Smooth muscle cell (in vitro differentiated cells): ENCODE measurements around the gene PSMA7. TPM values are rescaled to one million over a fixed set of nuclear protein-coding genes. Genes with fewer than 3 reads are reported as not detected.
A peak's percentile ranks its signal among the peaks of the same experiment; 100 is the strongest.

Experiments
- DNase-seq: peaks from one replicate; lab custom pipeline; 2025; ENCODE audit not compliant: unreplicated experiment; lab: John Stamatoyannopoulos, UW
- H2AFZ ChIP-seq: fragments of 200-600 bp; sonication (generic); 2 replicates; pipeline ENCODE4 v1.6.0; 2016; ENCODE audit warnings: antibody characterized with exemption, low read depth, mild to moderate bottlenecking
- H3F3A ChIP-seq: fragments of 200-600 bp; sonication (generic); 2 replicates; pipeline ENCODE4 v1.6.0; 2017; ENCODE audit warnings: antibody characterized with exemption, low read depth
- H3K27ac ChIP-seq: fragments of 200-600 bp; sonication (generic); 2 replicates; pipeline ENCODE4 v1.5.1; 2016; ENCODE audit warnings: low read depth, mild to moderate bottlenecking
- H3K27me3 ChIP-seq: fragments of 200-600 bp; sonication (generic); 2 replicates; pipeline ENCODE4 v1.6.1; 2016; ENCODE audit warnings: low read depth, mild to moderate bottlenecking
- H3K36me3 ChIP-seq: fragments of 200-600 bp; sonication (generic); 2 replicates; pipeline ENCODE4 v1.5.1; 2016; ENCODE audit warnings: low read depth
- H3K4me1 ChIP-seq: fragments of 200-600 bp; sonication (generic); 2 replicates; pipeline ENCODE4 v1.5.1; 2016; ENCODE audit warnings: low read depth
- H3K4me2 ChIP-seq: fragments of 200-600 bp; sonication (generic); 2 replicates; pipeline ENCODE4 v1.6.0; 2016; ENCODE audit warnings: mild to moderate bottlenecking
- H3K4me3 ChIP-seq: fragments of 200-600 bp; sonication (generic); 2 replicates; pipeline ENCODE4 v1.5.1; 2016; ENCODE audit warnings: mild to moderate bottlenecking
- H3K79me2 ChIP-seq: fragments of 200-600 bp; sonication (generic); 2 replicates; pipeline ENCODE4 v1.6.0; 2016; ENCODE audit warnings: low read depth, mild to moderate bottlenecking
- H3K9ac ChIP-seq: fragments of 200-600 bp; sonication (generic); 2 replicates; pipeline ENCODE4 v1.6.0; 2016; ENCODE audit warnings: low read depth
- H3K9me3 ChIP-seq: fragments of 200-600 bp; sonication (generic); replicated peaks from 2 replicates; pipeline ENCODE4 v1.5.1; 2016; ENCODE audit warnings: low read depth
- H4K20me1 ChIP-seq: fragments of 200-600 bp; sonication (generic); 2 replicates; pipeline ENCODE4 v1.6.0; 2016; ENCODE audit warnings: low read depth
- CTCF ChIP-seq: fragments of 200-600 bp; sonication (generic); IDR thresholded peaks from 2 replicates; pipeline ENCODE4 v1.5.1; 2017; ENCODE audit warnings: borderline replicate concordance, mild to moderate bottlenecking, antibody characterized with exemption; ENCODE audit not compliant: insufficient read depth, poor library complexity, severe bottlenecking
- WGBS: methylation state at CpG from one replicate; pipeline ENCODE4 v1.1.7; 2016; ENCODE audit warnings: low lambda C conversion rate; 5-methylcytosine and 5-hydroxymethylcytosine counted together
- polyA plus RNA-seq: library from polyadenylated mRNA; unstranded; fragments of >200 nt; fragmentation: Nextera tagmentation; extraction: Ambion mirVana; gene quantifications from 2 replicates; pipeline ENCODE4 v1.2.1, GENCODE V29; 2016
- total RNA-seq: library from RNA; depleted of rRNA; stranded (reverse); fragments of >200 nt; gene quantifications from 2 replicates; pipeline ENCODE4 v1.2.3, GENCODE V29; 2014

PSMA7 gene
- total RNA-seq (297 and 376 TPM in 2 replicates), polyA plus RNA-seq (461 and 473 TPM in 2 replicates)

DNA sequence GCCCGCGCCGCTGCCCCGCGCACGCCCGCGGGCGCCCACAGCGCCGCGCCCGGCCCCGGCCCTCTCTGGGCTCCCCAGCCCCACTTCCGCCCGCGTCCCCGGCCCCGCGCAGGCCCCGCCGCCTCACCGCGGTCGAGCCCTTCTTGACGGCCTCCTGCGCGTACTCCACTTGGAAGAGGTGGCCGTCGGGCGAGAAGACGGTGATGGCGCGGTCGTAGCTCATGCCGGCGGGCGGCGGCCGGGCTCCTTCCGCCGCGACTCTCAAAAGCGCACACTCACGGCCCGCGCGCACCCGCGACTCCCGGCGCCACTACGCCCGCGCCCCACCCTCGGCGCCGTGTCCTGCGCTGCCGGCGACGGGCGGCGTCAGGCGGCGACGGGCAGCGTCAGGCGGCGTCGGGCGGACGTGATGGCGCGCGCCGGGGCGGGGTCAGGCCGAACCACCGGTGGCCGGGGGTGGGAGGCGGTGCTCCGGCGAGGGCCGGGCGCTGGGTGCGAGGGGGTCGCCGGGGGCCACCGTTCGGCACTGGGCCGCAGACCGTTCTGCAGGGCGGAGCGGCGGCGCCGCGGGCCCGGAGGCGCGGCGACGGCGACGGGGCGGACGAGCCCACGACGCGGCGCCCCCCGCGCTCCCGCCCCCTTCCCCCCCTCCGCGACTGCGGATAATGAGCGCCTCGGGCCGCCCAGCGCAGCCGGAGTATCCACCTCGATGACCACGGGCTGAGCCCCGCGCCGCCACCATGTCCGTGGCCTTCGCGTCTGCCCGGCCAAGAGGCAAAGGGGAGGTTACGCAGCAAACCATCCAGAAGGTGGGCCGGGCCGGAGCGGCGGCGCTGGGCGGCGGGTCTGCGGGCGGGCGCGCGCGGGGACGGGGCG is at the start of gene PSMA7, which contains the start of gene SS18L1:
PSMA7 (minus strand) TSS at position 314 of the 876 bp plus-strand sequence; CDS start at position 223, 91 bp downstream.
SS18L1 (plus strand) TSS at position 689 of the 876 bp plus-strand sequence; CDS start at position 741, 52 bp downstream.
- Histone ChIP-seq H3K4me1 (peaks cover 18% of the 10 kb centered on the region), H3K9me3 (no peaks in the 10 kb centered on the region), H3K4me2 (peak within 1 kb of the TSS; percentile 90), H2AFZ (peak within 1 kb of the TSS; percentile 46), H3K9ac (peak within 1 kb of the TSS; percentile 74), H4K20me1 (peaks cover 86% of the 10 kb centered on the region), H3K27ac (peak within 1 kb of the TSS; percentile 78), H3K27me3 (no peaks in the 10 kb centered on the region), H3K4me3 (peak within 1 kb of the TSS; percentile 65), H3K36me3 (no peaks in the 10 kb centered on the region), H3K79me2 (peaks cover 81% of the 10 kb centered on the region), H3F3A (peaks cover 26% of the 10 kb centered on the region)
- peak; percentile 46 for DNase-seq
- no peak for TF ChIP-seq CTCF
- under 1% methylated on average over 70 of the region's 148 CpGs for WGBS

DNA sequence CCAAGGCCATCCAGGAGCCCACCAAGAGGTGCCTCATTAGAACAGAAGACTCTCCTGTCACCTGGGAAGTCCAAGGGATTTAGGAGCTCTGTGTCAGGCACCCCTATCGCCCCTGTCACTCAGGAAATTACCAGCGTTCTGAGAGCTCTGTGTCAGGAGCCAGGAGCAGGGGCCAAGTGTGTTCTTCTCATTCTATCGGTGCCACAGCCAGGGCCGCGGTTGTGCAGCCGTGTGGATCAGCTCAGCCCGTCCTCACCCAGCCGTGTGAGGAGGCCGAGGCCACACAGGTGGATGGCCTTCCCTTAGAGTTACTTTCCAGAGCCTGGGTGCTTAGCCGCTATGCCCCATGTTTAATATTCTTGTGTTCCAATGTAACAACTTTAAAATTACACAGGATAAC is 49.4 kb upstream of the PSMA7 start:
- Histone ChIP-seq H3K79me2 (peaks cover 46% of the 10 kb centered on the region), H3K27me3 (no peaks in the 10 kb centered on the region), H3F3A (no peaks in the 10 kb centered on the region), H3K9ac (no peak overlapping the region), H3K9me3 (no peaks in the 10 kb centered on the region), H3K27ac (no peak overlapping the region), H4K20me1 (peaks cover 79% of the 10 kb centered on the region), H3K4me2 (no peak overlapping the region), H3K4me1 (no peaks in the 10 kb centered on the region), H3K4me3 (no peak overlapping the region), H2AFZ (no peak overlapping the region), H3K36me3 (no peaks in the 10 kb centered on the region)
- WGBS, result 96% methylated on average over 10 of the region's 10 CpGs
- no peak for DNase-seq
- TF ChIP-seq CTCF, result no peak

GRCh38 chr20:62191781-62192559 is 48.8 kb upstream of the PSMA7 start:
- H3K4me3 ChIP-seq, result no peak overlapping the region
- no peak for DNase-seq
- H3K79me2 ChIP-seq, result peaks cover 52% of the 10 kb centered on the region
- no peaks in the 10 kb centered on the region for H3K27me3 ChIP-seq
- no peaks in the 10 kb centered on the region for H3K4me1 ChIP-seq
- H2AFZ ChIP-seq, result no peak overlapping the region
- no peak overlapping the region for H3K9ac ChIP-seq
- H4K20me1 ChIP-seq, result peaks cover 82% of the 10 kb centered on the region
- H3K4me2 ChIP-seq, result no peak overlapping the region
- no peak overlapping the region for H3K27ac ChIP-seq
- WGBS, result 96% methylated on average over 14 of the region's 14 CpGs
- H3K36me3 ChIP-seq, result no peaks in the 10 kb centered on the region
- H3K9me3 ChIP-seq, result no peaks in the 10 kb centered on the region
- H3F3A ChIP-seq, result no peaks in the 10 kb centered on the region
- TF ChIP-seq CTCF, result no peak
